ENCODE data around the gene UBE2H. TPM values are rescaled to one million over a fixed set of nuclear protein-coding genes. Genes with fewer than 3 reads are reported as not detected.

Gene UBE2H
- total RNA-seq, 3 donors from 2014 or later = 39.6 to 85.9 (median 40.0) TPM

- no peak for DNase-seq
- intact Hi-C loops (cut with DNase I, micrococcal nuclease) = no loop called here
- H3K4me1 ChIP-seq (ENCODE audit: low read depth) = peaks cover 14% of the 10 kb centered on the region
- no peaks in the 10 kb centered on the region for H3K9me3 ChIP-seq
- TF ChIP-seq CTCF (IDR thresholded peaks at IDR 0.05) = no peak
- no peaks in the 10 kb centered on the region for H3K36me3 ChIP-seq (ENCODE audit: low read depth)
- H3K4me3 ChIP-seq = no peak overlapping the region
- no peak for ATAC-seq
These were observed 39.3 kb downstream of the UBE2H start for GRCh38 chr7:129913428-129913827.

GRCh38 chr7:129911790-129912189 lies 41.0 kb downstream of the UBE2H start:
- Histone ChIP-seq H3K4me1 (ENCODE audit: low read depth) (peaks cover 18% of the 10 kb centered on the region), H3K9me3 (no peaks in the 10 kb centered on the region), H3K4me3 (no peak overlapping the region), H3K36me3 (ENCODE audit: low read depth) (no peaks in the 10 kb centered on the region)
- ATAC-seq = no peak
- DNase-seq = no peak
- TF ChIP-seq CTCF (IDR thresholded peaks at IDR 0.05) = no peak
- intact Hi-C loops (cut with DNase I, micrococcal nuclease) = no loop called here

- Histone ChIP-seq H3K4me1 (ENCODE audit: low read depth) (peaks cover 13% of the 10 kb centered on the region), H3K4me3 (no peak overlapping the region), H3K9me3 (no peaks in the 10 kb centered on the region), H3K36me3 (ENCODE audit: low read depth) (no peaks in the 10 kb centered on the region)
- intact Hi-C loops (cut with DNase I, micrococcal nuclease) = no loop called here
- TF ChIP-seq CTCF (IDR thresholded peaks at IDR 0.05) = no peak
- DNase-seq (no peak), ATAC-seq (no peak)
These were observed 43.1 kb downstream of the UBE2H start for GRCh38 chr7:129909669-129910068.

GRCh38 chr7:129908181-129908580 lies 44.6 kb downstream of the UBE2H start:
- no peak for TF ChIP-seq CTCF (IDR thresholded peaks at IDR 0.05)
- Histone ChIP-seq H3K4me1 (ENCODE audit: low read depth) (peaks cover 13% of the 10 kb centered on the region), H3K36me3 (ENCODE audit: low read depth) (no peaks in the 10 kb centered on the region), H3K4me3 (no peak overlapping the region), H3K9me3 (no peaks in the 10 kb centered on the region)
- no peak for DNase-seq
- intact Hi-C loops (cut with DNase I, micrococcal nuclease) = no loop called here
- ATAC-seq = no peak

- no peak for TF ChIP-seq CTCF (IDR thresholded peaks at IDR 0.05)
- H3K36me3 ChIP-seq (ENCODE audit: low read depth) = no peaks in the 10 kb centered on the region
- H3K4me1 ChIP-seq (ENCODE audit: low read depth) = peaks cover 13% of the 10 kb centered on the region
- H3K9me3 ChIP-seq = no peaks in the 10 kb centered on the region
- H3K4me3 ChIP-seq = no peak overlapping the region
- no peak for DNase-seq
- intact Hi-C loops (cut with DNase I, micrococcal nuclease) = no loop called here
- ATAC-seq = peak; percentile 13
These were observed 45.5 kb downstream of the UBE2H start for GRCh38 chr7:129907122-129907736.

- ATAC-seq (peak; percentile 93), DNase-seq (peak in 1 of 3 donors; percentile 71)
- intact Hi-C loops (cut with DNase I, micrococcal nuclease) = no loop called here
- Histone ChIP-seq H3K4me1 (ENCODE audit: low read depth) (peaks cover 13% of the 10 kb centered on the region), H3K9me3 (no peaks in the 10 kb centered on the region), H3K36me3 (ENCODE audit: low read depth) (no peaks in the 10 kb centered on the region), H3K4me3 (no peak overlapping the region)
- no peak for TF ChIP-seq CTCF (IDR thresholded peaks at IDR 0.05)
These were observed 46.1 kb downstream of the UBE2H start for GRCh38 chr7:129906700-129907099.
